ENCODE measurements around the gene SLC9A7.

DNA sequence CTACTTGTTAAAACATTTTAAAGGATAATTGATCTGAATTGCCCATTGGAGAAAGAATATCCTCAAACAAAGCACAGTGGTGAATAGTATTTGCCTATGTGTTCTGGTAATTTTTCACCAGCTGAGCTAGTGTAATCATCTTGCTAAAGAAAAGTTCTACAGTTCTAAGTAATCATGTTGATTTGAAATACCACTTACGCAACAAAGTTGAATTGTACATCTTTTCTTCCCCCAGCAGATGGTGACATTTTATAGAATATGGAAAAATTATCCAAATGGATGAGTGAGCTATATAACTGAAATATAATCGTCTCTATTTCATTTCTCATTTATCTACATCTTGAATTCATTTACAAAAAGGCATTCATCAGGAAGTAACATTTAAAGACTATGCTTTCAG is 204.0 kb downstream of the SLC9A7 start:
- TF ChIP-seq, protein P1, sequence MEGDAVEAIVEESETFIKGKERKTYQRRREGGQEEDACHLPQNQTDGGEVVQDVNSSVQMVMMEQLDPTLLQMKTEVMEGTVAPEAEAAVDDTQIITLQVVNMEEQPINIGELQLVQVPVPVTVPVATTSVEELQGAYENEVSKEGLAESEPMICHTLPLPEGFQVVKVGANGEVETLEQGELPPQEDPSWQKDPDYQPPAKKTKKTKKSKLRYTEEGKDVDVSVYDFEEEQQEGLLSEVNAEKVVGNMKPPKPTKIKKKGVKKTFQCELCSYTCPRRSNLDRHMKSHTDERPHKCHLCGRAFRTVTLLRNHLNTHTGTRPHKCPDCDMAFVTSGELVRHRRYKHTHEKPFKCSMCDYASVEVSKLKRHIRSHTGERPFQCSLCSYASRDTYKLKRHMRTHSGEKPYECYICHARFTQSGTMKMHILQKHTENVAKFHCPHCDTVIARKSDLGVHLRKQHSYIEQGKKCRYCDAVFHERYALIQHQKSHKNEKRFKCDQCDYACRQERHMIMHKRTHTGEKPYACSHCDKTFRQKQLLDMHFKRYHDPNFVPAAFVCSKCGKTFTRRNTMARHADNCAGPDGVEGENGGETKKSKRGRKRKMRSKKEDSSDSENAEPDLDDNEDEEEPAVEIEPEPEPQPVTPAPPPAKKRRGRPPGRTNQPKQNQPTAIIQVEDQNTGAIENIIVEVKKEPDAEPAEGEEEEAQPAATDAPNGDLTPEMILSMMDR (conservative IDR thresholded peaks at IDR 0.05; ENCODE audit: low read depth, low read length) = peak; percentile 66
- no peak for TF ChIP-seq EZH2phosphoT487 (IDR thresholded peaks at IDR 0.05; ENCODE audit: borderline replicate concordance, low read length)

All from PC-3 (cell line).